K562 (cell line): ENCODE data around the gene SLC3A2. TPM values are rescaled to one million over a fixed set of nuclear protein-coding genes. Genes with fewer than 3 reads are reported as not detected.

Source experiments
- CBFA2T2 ChIP-seq: fragments of 450-650 bp; conservative IDR thresholded peaks from 2 replicates; pipeline ENCODE4 v1.6.1; 2017; ENCODE audit warnings: mild to moderate bottlenecking
- GTF2F1 ChIP-seq: IDR thresholded peaks from 2 replicates; pipeline ENCODE4 v1.6.1; 2011; ENCODE audit warnings: low read depth, low read length, improper control_type of control experiment
- MED1 ChIP-seq: sonication (generic); formaldehyde crosslinking; IDR thresholded peaks from 2 replicates; pipeline ENCODE4 v1.8.1; 2023; ENCODE audit warnings: missing genetic modification reagents, borderline replicate concordance
- NCOA4 ChIP-seq: fragments of 450-650 bp; IDR thresholded peaks from 2 replicates; pipeline ENCODE4 v1.6.1; 2018; ENCODE audit warnings: mild to moderate bottlenecking; ENCODE audit not compliant: partially characterized antibody
- PHF21A ChIP-seq: fragments of 450-650 bp; IDR thresholded peaks from 2 replicates; pipeline ENCODE4 v1.6.1; 2017; ENCODE audit warnings: low read depth, borderline replicate concordance
- RREB1 ChIP-seq: fragments of 250-450 bp; sonication (Bioruptor Pico); IDR thresholded peaks from 2 replicates; pipeline ENCODE4 v1.4.0; 2020
- RUNX1 ChIP-seq: sonication (generic); IDR thresholded peaks from 2 replicates; pipeline ENCODE4 v1.6.1; 2016; ENCODE audit warnings: antibody characterized with exemption, low read depth
- SMAD2 ChIP-seq: fragments of 150-350 bp; IDR thresholded peaks from 2 replicates; pipeline ENCODE4 v1.6.1; 2014; ENCODE audit warnings: low read depth, mild to moderate bottlenecking, low read length
- TFE3 ChIP-seq: fragments of 450-650 bp; formaldehyde crosslinking; IDR thresholded peaks from 2 replicates; pipeline ENCODE4 v1.4.0; 2020; ENCODE audit warnings: mild to moderate bottlenecking, mixed read lengths
- THRA ChIP-seq: fragments of 450-650 bp; IDR thresholded peaks from 2 replicates; pipeline ENCODE4 v1.6.1; 2017; ENCODE audit warnings: mild to moderate bottlenecking, moderate library complexity
- ZNF696 ChIP-seq: fragments of 250-450 bp; sonication (Bioruptor Pico); conservative IDR thresholded peaks from 2 replicates; pipeline ENCODE4 v1.4.0; 2020; ENCODE audit warnings: mild to moderate bottlenecking, moderate library complexity
- ZNF778 ChIP-seq: fragments of 450-650 bp; formaldehyde crosslinking; IDR thresholded peaks from 2 replicates; pipeline ENCODE4 v1.4.0; 2020; ENCODE audit warnings: mild to moderate bottlenecking, moderate library complexity
- polyA plus RNA-seq, 8 experiments: library from polyadenylated mRNA; depleted of rRNA in 4 of 8; stranded (reverse) in 5 of 8; unstranded in 3 of 8; fragments of >200 nt; fragmentation: Nextera tagmentation in 2 of 8; fragmentation: Illumina TruSeq in 1 of 8; extraction: Ambion mirVana in 2 of 8; extraction: Trizol in 1 of 8; gene quantifications; 2 replicates each; pipeline versions ENCODE4 v1.2.1 to v1.2.3, GENCODE V29; 2011 to 2014; ENCODE audit warnings: inconsistent platforms in 1 of 8, missing spikeins in 1 of 8
- total RNA-seq, 7 experiments: library from RNA; depleted of rRNA in 6 of 7; stranded (reverse); fragments of >200 nt in 6 of 7; fragmentation: Illumina TruSeq in 2 of 7; extraction: Trizol in 2 of 7; gene quantifications; 2 replicates each; pipeline versions ENCODE4 v1.2.1 to v1.2.3, GENCODE V29; 2011 to 2021; ENCODE audit warnings: low replicate concordance in 1 of 7
- TF ChIP-seq, protein P1 (sequence below): sonication (generic); formaldehyde crosslinking; IDR thresholded peaks from 2 replicates; pipeline ENCODE4 v1.8.0; 2023; ENCODE audit warnings: missing genetic modification reagents, mild to moderate bottlenecking, borderline replicate concordance

The SLC3A2 gene
- total and polyA plus RNA-seq, 9 of the 15 experiments (the other 6 are each of a cell fraction or from before 2014, with no cell fraction given): 20.0 to 296 (median 214) TPM

GRCh38 chr11:62880803-62881578 lies at the start of gene SLC3A2 (continued):
- TF ChIP-seq, protein P1, sequence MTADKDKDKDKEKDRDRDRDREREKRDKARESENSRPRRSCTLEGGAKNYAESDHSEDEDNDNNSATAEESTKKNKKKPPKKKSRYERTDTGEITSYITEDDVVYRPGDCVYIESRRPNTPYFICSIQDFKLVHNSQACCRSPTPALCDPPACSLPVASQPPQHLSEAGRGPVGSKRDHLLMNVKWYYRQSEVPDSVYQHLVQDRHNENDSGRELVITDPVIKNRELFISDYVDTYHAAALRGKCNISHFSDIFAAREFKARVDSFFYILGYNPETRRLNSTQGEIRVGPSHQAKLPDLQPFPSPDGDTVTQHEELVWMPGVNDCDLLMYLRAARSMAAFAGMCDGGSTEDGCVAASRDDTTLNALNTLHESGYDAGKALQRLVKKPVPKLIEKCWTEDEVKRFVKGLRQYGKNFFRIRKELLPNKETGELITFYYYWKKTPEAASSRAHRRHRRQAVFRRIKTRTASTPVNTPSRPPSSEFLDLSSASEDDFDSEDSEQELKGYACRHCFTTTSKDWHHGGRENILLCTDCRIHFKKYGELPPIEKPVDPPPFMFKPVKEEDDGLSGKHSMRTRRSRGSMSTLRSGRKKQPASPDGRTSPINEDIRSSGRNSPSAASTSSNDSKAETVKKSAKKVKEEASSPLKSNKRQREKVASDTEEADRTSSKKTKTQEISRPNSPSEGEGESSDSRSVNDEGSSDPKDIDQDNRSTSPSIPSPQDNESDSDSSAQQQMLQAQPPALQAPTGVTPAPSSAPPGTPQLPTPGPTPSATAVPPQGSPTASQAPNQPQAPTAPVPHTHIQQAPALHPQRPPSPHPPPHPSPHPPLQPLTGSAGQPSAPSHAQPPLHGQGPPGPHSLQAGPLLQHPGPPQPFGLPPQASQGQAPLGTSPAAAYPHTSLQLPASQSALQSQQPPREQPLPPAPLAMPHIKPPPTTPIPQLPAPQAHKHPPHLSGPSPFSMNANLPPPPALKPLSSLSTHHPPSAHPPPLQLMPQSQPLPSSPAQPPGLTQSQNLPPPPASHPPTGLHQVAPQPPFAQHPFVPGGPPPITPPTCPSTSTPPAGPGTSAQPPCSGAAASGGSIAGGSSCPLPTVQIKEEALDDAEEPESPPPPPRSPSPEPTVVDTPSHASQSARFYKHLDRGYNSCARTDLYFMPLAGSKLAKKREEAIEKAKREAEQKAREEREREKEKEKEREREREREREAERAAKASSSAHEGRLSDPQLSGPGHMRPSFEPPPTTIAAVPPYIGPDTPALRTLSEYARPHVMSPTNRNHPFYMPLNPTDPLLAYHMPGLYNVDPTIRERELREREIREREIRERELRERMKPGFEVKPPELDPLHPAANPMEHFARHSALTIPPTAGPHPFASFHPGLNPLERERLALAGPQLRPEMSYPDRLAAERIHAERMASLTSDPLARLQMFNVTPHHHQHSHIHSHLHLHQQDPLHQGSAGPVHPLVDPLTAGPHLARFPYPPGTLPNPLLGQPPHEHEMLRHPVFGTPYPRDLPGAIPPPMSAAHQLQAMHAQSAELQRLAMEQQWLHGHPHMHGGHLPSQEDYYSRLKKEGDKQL (CRISPR knock-in tag): no peak
- TF ChIP-seq PHF21A: 0 out of 2 replicates have a peak, but pooled peaks have one; percentile 54
- no peak for TF ChIP-seq NCOA4
- no peak for TF ChIP-seq ZNF778 (CRISPR knock-in tag)
- TF ChIP-seq RREB1 (CRISPR knock-in tag): no peak
- no peak for TF ChIP-seq GTF2F1
- TF ChIP-seq SMAD2: no peak
- TF ChIP-seq RUNX1: no peak
- no peak for TF ChIP-seq ZNF696 (CRISPR knock-in tag)
- TF ChIP-seq CBFA2T2: no peak
- TF ChIP-seq MED1: 0 out of 2 replicates have a peak, but pooled peaks have one; percentile 24
- TF ChIP-seq TFE3 (CRISPR knock-in tag): no peak
- no peak for TF ChIP-seq THRA
